HG02763 (cell line): ENCODE measurements around the gene MAP6D1.

Source experiments
- ATAC-seq: cut with Tn5 transposase; IDR thresholded peaks from one replicate; pipeline ENCODE4 v1.9.1; 2021; ENCODE audit warnings: mild to moderate bottlenecking, moderate library complexity; ENCODE audit not compliant: unreplicated experiment

The MAP6D1 gene

GRCh38 chr3:183824761-183825455, 469 bp downstream of the MAP6D1 start:
- ATAC-seq: no peak

- ATAC-seq: no peak
Observed at GRCh38 chr3:183823963-183824362, 1.4 kb downstream of the MAP6D1 start.

GRCh38 chr3:183822631-183823030, 2.7 kb downstream of the MAP6D1 start:
- no peak for ATAC-seq

- no peak for ATAC-seq
Observed at GRCh38 chr3:183819831-183820230, 5.5 kb downstream of the MAP6D1 start.

- ATAC-seq: no peak
Observed at GRCh38 chr3:183818706-183819624, 6.4 kb downstream of the MAP6D1 start.

- ATAC-seq: no peak
Observed at GRCh38 chr3:183818041-183818620, 7.2 kb downstream of the MAP6D1 start.

- no peak for ATAC-seq
Observed at GRCh38 chr3:183817639-183818038, 7.7 kb downstream of the MAP6D1 start.

- no peak for ATAC-seq
Observed at GRCh38 chr3:183816681-183817510, 8.5 kb downstream of the MAP6D1 start.

- ATAC-seq: no peak
Observed at GRCh38 chr3:183815951-183816475, 9.4 kb downstream of the MAP6D1 start.

GRCh38 chr3:183815563-183815940, 9.8 kb downstream of the MAP6D1 start:
- no peak for ATAC-seq

GRCh38 chr3:183814240-183814639, 11.1 kb downstream of the MAP6D1 start:
- no peak for ATAC-seq

GRCh38 chr3:183812761-183813445, 12.5 kb downstream of the MAP6D1 start:
- ATAC-seq: no peak

GRCh38 chr3:183811638-183812037, 13.7 kb downstream of the MAP6D1 start:
- ATAC-seq: no peak

- ATAC-seq: no peak
Observed at GRCh38 chr3:183810643-183811594, 14.5 kb downstream of the MAP6D1 start.

GRCh38 chr3:183809270-183809669, 16.1 kb downstream of the MAP6D1 start:
- no peak for ATAC-seq

- no peak for ATAC-seq
Observed at GRCh38 chr3:183808355-183808754, 17.0 kb downstream of the MAP6D1 start.

- ATAC-seq: no peak
Observed at GRCh38 chr3:183807881-183808280, 17.5 kb downstream of the MAP6D1 start.

GRCh38 chr3:183807209-183807728, 18.1 kb downstream of the MAP6D1 start:
- ATAC-seq: no peak

GRCh38 chr3:183802989-183803388, 22.4 kb downstream of the MAP6D1 start:
- no peak for ATAC-seq
